B cell (primary cell): Measurements from ENCODE around the gene APP. TPM values are rescaled to one million over a fixed set of nuclear protein-coding genes. Genes with fewer than 3 reads are reported as not detected.

Experiments
- ATAC-seq: fragments of 200-7000 bp; cut with Tn5 transposase; one replicate; pipeline ENCODE4 v1.10.0; 2021; ENCODE audit warnings: low read depth, mild to moderate bottlenecking, moderate number of reproducible peaks, moderate library complexity
- CTCF ChIA-PET: fragments of 350-600 bp; sonication (Branson Sonifier 250); formaldehyde crosslinking; loops from one replicate; lab custom pipeline; 2021; ENCODE audit warnings: antibody characterized with exemption, inconsistent platforms; lab: Charles Lee
- POLR2A ChIA-PET: fragments of 350-600 bp; sonication (Branson Sonifier 250); formaldehyde crosslinking; loops from one replicate; lab custom pipeline; 2021; ENCODE audit warnings: antibody characterized with exemption; lab: Charles Lee
- DNase-seq: peaks from one replicate; pipeline ENCODE4 v3.0.0; 2013
- H2AFZ ChIP-seq: 2 replicates; pipeline ENCODE4 v1.6.1; 2012; ENCODE audit warnings: mild to moderate bottlenecking, low read depth, low read length; ENCODE audit not compliant: insufficient read depth, poor library complexity, severe bottlenecking
- H3K27ac ChIP-seq, 2 donors: 1 replicate in 1 of 2; 2 replicates in 1 of 2; pipeline ENCODE4 v1.5.1; 2012 to 2013; ENCODE audit warnings: low read length in 2 of 2, mild to moderate bottlenecking in 2 of 2, moderate library complexity in 1 of 2
- H3K27me3 ChIP-seq, 4 experiments: fragments of 200-600 bp in 1 of 4; sonication (generic) in 1 of 4; replicated peaks in 1 of 4; 1 replicate in 2 of 4; 2 replicates in 2 of 4; pipeline versions ENCODE4 v1.6.1 to v1.7.0; 2013 to 2016; ENCODE audit warnings: low read length in 3 of 4, mild to moderate bottlenecking in 2 of 4, mixed read lengths in 1 of 4, moderate library complexity in 1 of 4; ENCODE audit not compliant: insufficient read depth in 4 of 4, control insufficient read depth in 3 of 4; ENCODE audit errors: control extremely low read depth in 1 of 4
- H3K36me3 ChIP-seq, 2 experiments: replicated peaks in 1 of 2; 1 replicate in 1 of 2; 2 replicates in 1 of 2; pipeline versions ENCODE4 v1.6.1 to v1.7.1; 2013; ENCODE audit warnings: low read length in 1 of 2; ENCODE audit not compliant: insufficient read depth in 2 of 2, control insufficient read depth in 1 of 2; ENCODE audit errors: control extremely low read depth in 1 of 2, extremely low read depth in 1 of 2
- H3K4me1 ChIP-seq, 2 donors: fragments of 200-600 bp in 1 of 2; sonication (generic) in 1 of 2; 1 replicate in 1 of 2; 2 replicates in 1 of 2; pipeline versions ENCODE4 v1.5.1 to v1.6.1; 2013 to 2017; ENCODE audit warnings: low read length in 2 of 2; ENCODE audit not compliant: control insufficient read depth in 2 of 2, insufficient read depth in 2 of 2
- H3K4me2 ChIP-seq: replicated peaks from 2 replicates; pipeline ENCODE3; 2012; ENCODE audit warnings: mild to moderate bottlenecking, low read depth, low read length; ENCODE audit not compliant: poor library complexity, severe bottlenecking
- H3K4me3 ChIP-seq, 5 experiments: fragments of 200-600 bp in 1 of 5; sonication (generic) in 1 of 5; 1 replicate in 3 of 5; 2 replicates in 2 of 5; pipeline versions ENCODE4 v1.5.1 to v1.7.0; 2011 to 2016; ENCODE audit warnings: low read length in 4 of 5, mild to moderate bottlenecking in 4 of 5, low read depth in 2 of 5, control low read depth in 1 of 5, moderate library complexity in 1 of 5; ENCODE audit not compliant: insufficient read depth in 1 of 5; ENCODE audit errors: control extremely low read depth in 1 of 5, extremely low read depth in 1 of 5
- H3K79me2 ChIP-seq: fragments of 200-600 bp; sonication (generic); one replicate; pipeline ENCODE4 v1.6.0; 2016; ENCODE audit warnings: low read length; ENCODE audit not compliant: control insufficient read depth, insufficient read depth
- H3K9ac ChIP-seq: fragments of 200-600 bp; sonication (generic); 2 replicates; pipeline ENCODE4 v1.6.1; 2017; ENCODE audit warnings: mild to moderate bottlenecking, low read length, moderate library complexity
- H3K9me3 ChIP-seq, 3 donors: one replicate each; pipeline versions ENCODE4 v1.6.1 to v1.7.1; 2013; ENCODE audit warnings: low read length in 2 of 3; ENCODE audit not compliant: control insufficient read depth in 2 of 3, insufficient read depth in 1 of 3; ENCODE audit errors: control extremely low read depth in 1 of 3
- H4K20me1 ChIP-seq: 2 replicates; pipeline ENCODE4 v1.6.0; 2012; ENCODE audit warnings: mild to moderate bottlenecking, low read length; ENCODE audit not compliant: insufficient read depth, control insufficient read depth, poor library complexity, severe bottlenecking
- H3K27ac Mint-ChIP-seq: one replicate; pipeline ENCODE4 v1.8.0; 2021; ENCODE audit warnings: mixed read lengths
- H3K27me3 Mint-ChIP-seq: one replicate; pipeline ENCODE4 v1.8.0; 2021; ENCODE audit warnings: mixed read lengths
- H3K4me1 Mint-ChIP-seq: one replicate; pipeline ENCODE4 v1.8.0; 2021; ENCODE audit warnings: mixed read lengths
- H3K4me3 Mint-ChIP-seq: one replicate; pipeline ENCODE4 v1.8.0; 2021; ENCODE audit warnings: mixed read lengths
- H3K9me3 Mint-ChIP-seq: one replicate; pipeline ENCODE4 v1.8.0; 2022; ENCODE audit warnings: mixed read lengths; ENCODE audit not compliant: insufficient read depth
- CTCF ChIP-seq: fragments of 200-600 bp; IDR thresholded peaks from one replicate; pipeline ENCODE4 v1.8.0; 2022; ENCODE audit warnings: antibody characterized with exemption, mild to moderate bottlenecking
- EZH2 ChIP-seq: IDR thresholded peaks from 2 replicates; pipeline ENCODE4 v1.6.1; 2012; ENCODE audit warnings: borderline replicate concordance, low read depth, mild to moderate bottlenecking, moderate library complexity, low read length; ENCODE audit not compliant: insufficient read depth, poor library complexity, severe bottlenecking
- WGBS: methylation state at CpG from one replicate; pipeline ENCODE4 v1.1.5; 2013; ENCODE audit warnings: missing lambda C conversion rate; ENCODE audit not compliant: insufficient coverage; 5-methylcytosine and 5-hydroxymethylcytosine counted together
- intact Hi-C: fragments of 100-400 bp; cut with micrococcal nuclease; formaldehyde crosslinking; loops from one replicate; pipeline ENCODE4 v1.10.0; 2022
- polyA plus RNA-seq: library from polyadenylated mRNA; depleted of rRNA; stranded (reverse); fragments of >200 nt; gene quantifications from 2 replicates; pipeline ENCODE4 v1.2.3, GENCODE V29; 2012
- total RNA-seq, 2 donors: library from RNA; stranded (reverse); fragments of 120-200 nt in 1 of 2; gene quantifications; 1 replicate in 1 of 2; 2 replicates in 1 of 2; pipeline versions ENCODE4 v1.2.3 to v1.2.4, GENCODE V29; 2013 to 2022

Gene APP
- total and polyA plus RNA-seq, 2 donors (not counting 1 experiment from before 2014, with no cell fraction given) = 28.3 to 34.7 TPM

GRCh38 chr21:25994758-25995163 lies 175.8 kb downstream of the APP start:
- Histone ChIP-seq H3K27me3 (no peaks in the 10 kb centered on the region), H3K4me3 (no peak overlapping the region), H3K79me2 (no peaks in the 10 kb centered on the region), H3K9ac (no peak overlapping the region), H4K20me1 (no peaks in the 10 kb centered on the region), H3K27ac (no peak overlapping the region), H2AFZ (no peak overlapping the region), H3K36me3 (peaks cover 0 to 1% of the 10 kb centered on the region in 2 experiments), H3K4me2 (no peak overlapping the region), H3K4me1 (no peaks in the 10 kb centered on the region), H3K9me3 (no peaks in the 10 kb centered on the region)
- H3K27me3 Mint-ChIP-seq = no peaks in the 10 kb centered on the region
- H3K4me3 Mint-ChIP-seq = no peak overlapping the region
- H3K4me1 Mint-ChIP-seq = peaks cover 2% of the 10 kb centered on the region
- no CpG with 5 or more reads among the region's 1 CpG for WGBS
- TF ChIP-seq EZH2 (no peak), CTCF (no peak)
- POLR2A ChIA-PET = no interaction called here
- no peaks in the 10 kb centered on the region for H3K9me3 Mint-ChIP-seq
- no peak overlapping the region for H3K27ac Mint-ChIP-seq
- ATAC-seq (no peak), DNase-seq (no peak)
- CTCF ChIA-PET = no interaction called here
- intact Hi-C loops = no loop called here

- H3K4me2 ChIP-seq = no peak overlapping the region
- H2AFZ ChIP-seq = no peak overlapping the region
- no peak overlapping the region for H3K4me3 ChIP-seq
- H4K20me1 ChIP-seq = no peaks in the 10 kb centered on the region
- Mint-ChIP-seq H3K4me1 (no peaks in the 10 kb centered on the region), H3K4me3 (no peak overlapping the region), H3K9me3 (no peaks in the 10 kb centered on the region), H3K27me3 (no peaks in the 10 kb centered on the region), H3K27ac (no peak overlapping the region)
- WGBS = 92% methylated on average over 4 of the region's 7 CpGs
- H3K27ac ChIP-seq = no peak overlapping the region
- DNase-seq = no peak
- no peaks in the 10 kb centered on the region for H3K27me3 ChIP-seq
- POLR2A ChIA-PET = no interaction called here
- no peaks in the 10 kb centered on the region for H3K4me1 ChIP-seq
- CTCF ChIA-PET = no interaction called here
- no peak for ATAC-seq
- H3K36me3 ChIP-seq = no peaks in the 10 kb centered on the region
- no peaks in the 10 kb centered on the region for H3K79me2 ChIP-seq
- TF ChIP-seq EZH2 (no peak), CTCF (no peak)
- H3K9me3 ChIP-seq = no peaks in the 10 kb centered on the region
- intact Hi-C loops = no loop called here
- H3K9ac ChIP-seq = no peak overlapping the region
These were observed 181.8 kb downstream of the APP start for GRCh38 chr21:25988738-25989137.
